GM23248 (cell line): ENCODE results near the gene LGALS1. TPM values are rescaled to one million over a fixed set of nuclear protein-coding genes. Genes with fewer than 3 reads are reported as not detected.
"Not testable (repeated sequence)": the region's sequence is repeated elsewhere in the genome, so short reads cannot be mapped to it uniquely, and the experiment has no call there.

Source experiments
- DNase-seq: peaks from one replicate; pipeline ENCODE4 v3.0.0-alpha.2; 2015
- H2AFZ ChIP-seq: fragments of 200-600 bp; sonication (generic); 2 replicates; pipeline ENCODE4 v1.6.1; 2016; ENCODE audit warnings: antibody characterized with exemption
- H3F3A ChIP-seq: fragments of 200-600 bp; sonication (generic); 2 replicates; pipeline ENCODE4 v1.6.1; 2016; ENCODE audit warnings: mild to moderate bottlenecking, antibody characterized with exemption, mixed run types; ENCODE audit not compliant: insufficient read depth
- H3K27ac ChIP-seq: fragments of 200-600 bp; sonication (generic); 2 replicates; pipeline ENCODE4 v1.5.1; 2016; ENCODE audit warnings: mild to moderate bottlenecking
- H3K27me3 ChIP-seq: fragments of 200-600 bp; sonication (generic); replicated peaks from 2 replicates; pipeline ENCODE4 v1.6.1; 2016; ENCODE audit warnings: mild to moderate bottlenecking; ENCODE audit not compliant: insufficient read depth
- H3K36me3 ChIP-seq: fragments of 200-600 bp; sonication (generic); 2 replicates; pipeline ENCODE4 v1.6.1; 2016; ENCODE audit warnings: low read depth, mild to moderate bottlenecking
- H3K4me1 ChIP-seq: fragments of 200-600 bp; sonication (generic); 2 replicates; pipeline ENCODE4 v1.6.1; 2016; ENCODE audit warnings: mild to moderate bottlenecking; ENCODE audit not compliant: insufficient read depth
- H3K4me2 ChIP-seq: fragments of 200-600 bp; sonication (generic); one replicate; pipeline ENCODE4 v1.6.1; 2016; ENCODE audit warnings: mild to moderate bottlenecking; ENCODE audit not compliant: unreplicated experiment
- H3K4me3 ChIP-seq: fragments of 200-600 bp; sonication (generic); 2 replicates; pipeline ENCODE4 v1.5.1; 2016; ENCODE audit warnings: mild to moderate bottlenecking
- H3K79me2 ChIP-seq: fragments of 200-600 bp; sonication (generic); 2 replicates; pipeline ENCODE4 v1.6.1; 2016; ENCODE audit warnings: mild to moderate bottlenecking; ENCODE audit not compliant: insufficient read depth
- H3K9ac ChIP-seq: fragments of 200-600 bp; sonication (generic); 2 replicates; pipeline ENCODE4 v1.6.1; 2016; ENCODE audit warnings: mild to moderate bottlenecking
- H3K9me2 ChIP-seq: fragments of 200-600 bp; sonication (generic); 2 replicates; pipeline ENCODE4 v1.6.1; 2016; ENCODE audit warnings: mixed run types, mild to moderate bottlenecking, moderate library complexity; ENCODE audit not compliant: insufficient read depth
- H3K9me3 ChIP-seq: fragments of 200-600 bp; sonication (generic); one replicate; pipeline ENCODE4 v1.6.1; 2017; ENCODE audit warnings: low read depth
- H4K20me1 ChIP-seq: fragments of 200-600 bp; sonication (generic); 2 replicates; pipeline ENCODE4 v1.6.0; 2016; ENCODE audit not compliant: insufficient read depth
- EZH2 ChIP-seq: fragments of 200-600 bp; sonication (generic); IDR thresholded peaks from 2 replicates; pipeline ENCODE4 v1.6.1; 2018; ENCODE audit warnings: antibody characterized with exemption, mild to moderate bottlenecking; ENCODE audit not compliant: insufficient read depth, poor library complexity, severe bottlenecking
- EZH2phosphoT487 ChIP-seq: fragments of 200-600 bp; sonication (generic); IDR thresholded peaks from 2 replicates; pipeline ENCODE4 v1.6.1; 2018; ENCODE audit warnings: antibody characterized with exemption, moderate library complexity, mild to moderate bottlenecking, low read depth; ENCODE audit not compliant: insufficient read depth
- WGBS, 2 experiments: methylation state at CpG; one replicate each; pipeline ENCODE4 v1.1.6; 2015 to 2017; ENCODE audit warnings: low lambda C conversion rate in 2 of 2, low coverage in 1 of 2; ENCODE audit errors: missing lambda C conversion rate in 2 of 2; 5-methylcytosine and 5-hydroxymethylcytosine counted together
- in situ Hi-C: fragments of 300-500 bp; cut with MboI; formaldehyde crosslinking; loops from 2 replicates; pipeline ENCODE4 v1.15.0; 2020
- polyA plus RNA-seq: library from polyadenylated mRNA; unstranded; fragments of >200 nt; fragmentation: Nextera tagmentation; extraction: Ambion mirVana; gene quantifications from 2 replicates; pipeline ENCODE4 v1.2.1, GENCODE V29; 2016
- total RNA-seq: library from RNA; depleted of rRNA; stranded (reverse); fragments of >200 nt; shearing (Covaris generic); gene quantifications from 2 replicates; pipeline ENCODE4 v1.2.3, GENCODE V29; 2014

LGALS1 gene
- total and polyA plus RNA-seq, 2 experiments from 2014 or later = 5,290 to 6,984 TPM

DNA sequence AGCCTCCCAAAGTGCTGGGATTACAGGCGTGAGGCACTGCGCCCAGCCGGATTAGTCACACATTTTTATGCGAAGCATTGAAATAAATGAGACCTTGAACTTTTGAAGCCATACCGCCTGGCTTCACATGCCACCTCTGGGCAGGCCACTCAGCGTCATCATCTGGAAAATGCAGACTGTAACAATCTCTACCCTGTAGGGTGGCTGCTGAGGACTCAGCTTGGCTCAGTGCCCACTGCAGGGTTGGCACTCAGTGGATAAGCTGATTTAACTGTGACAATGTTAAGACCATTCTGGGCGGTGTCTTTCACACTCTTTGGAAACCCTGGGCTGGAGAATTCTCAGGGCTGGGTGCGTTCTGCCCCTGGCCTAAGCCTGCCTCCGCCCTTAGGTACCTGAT, 27.5 kb upstream of the LGALS1 start:
- in situ Hi-C loops = no loop called here
- Histone ChIP-seq H3F3A (no peaks in the 10 kb centered on the region), H4K20me1 (no peaks in the 10 kb centered on the region)

GRCh38 chr22:37650463-37651136, 24.8 kb upstream of the LGALS1 start:
- DNase-seq = no peak
- H2AFZ ChIP-seq = no peak overlapping the region

More for the DNA sequence above, 27.5 kb upstream of the LGALS1 start:
- H3K9ac ChIP-seq = no peak overlapping the region
- no peaks in the 10 kb centered on the region for H3K9me3 ChIP-seq
- no peaks in the 10 kb centered on the region for H3K36me3 ChIP-seq
- H3K79me2 ChIP-seq = no peaks in the 10 kb centered on the region
- no peaks in the 10 kb centered on the region for H3K9me2 ChIP-seq
- no peak for DNase-seq
- H3K4me2 ChIP-seq = no peak overlapping the region
- H3K4me3 ChIP-seq = no peak overlapping the region
- no peaks in the 10 kb centered on the region for H3K4me1 ChIP-seq
- no peaks in the 10 kb centered on the region for H3K27me3 ChIP-seq
- no peak overlapping the region for H2AFZ ChIP-seq
- no peak for TF ChIP-seq EZH2phosphoT487
- no peak for TF ChIP-seq EZH2
- WGBS, 2 experiments = 90 to 96% methylated on average over 9 of the region's 9 CpGs
- H3K27ac ChIP-seq = no peak overlapping the region

DNA sequence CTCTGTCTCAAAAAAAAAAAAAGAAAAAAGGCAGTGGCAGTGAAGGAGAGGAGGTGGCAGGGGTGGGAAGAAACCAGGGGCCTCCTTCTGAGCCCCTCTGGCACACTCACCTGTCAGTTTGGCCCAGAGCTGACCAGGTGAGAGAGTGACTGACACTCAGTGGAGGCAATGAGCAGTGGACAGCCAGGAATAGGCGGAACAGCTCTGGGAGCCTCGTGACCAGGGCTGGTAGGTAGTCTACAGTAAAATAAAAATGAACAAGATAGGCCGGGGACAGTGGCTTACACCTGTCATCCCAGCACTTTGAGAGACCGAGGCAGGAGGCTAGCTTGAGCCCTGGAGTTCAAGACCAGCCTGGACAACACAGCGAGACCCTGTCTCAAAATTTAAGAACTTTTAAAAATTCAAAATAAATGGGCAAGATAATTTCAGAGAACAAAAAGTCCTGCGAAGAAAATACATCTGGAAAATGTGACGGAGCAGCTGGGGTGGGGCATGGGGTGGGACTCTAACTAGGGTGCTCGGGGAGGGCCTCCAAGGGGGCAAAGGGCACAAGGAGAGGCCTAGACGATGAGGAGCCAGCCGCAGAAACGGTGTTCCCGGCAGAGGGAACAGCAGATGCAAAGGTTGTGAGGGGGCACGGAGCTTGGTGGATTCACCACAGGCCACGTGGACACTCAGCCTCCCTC, 20.7 kb upstream of the LGALS1 start:
- 76 to 82% methylated on average over 8 to 14 of the region's 14 CpGs for WGBS, 2 experiments
- DNase-seq = no peak
- Histone ChIP-seq H2AFZ (no peak overlapping the region), H3K36me3 (no peaks in the 10 kb centered on the region), H3K4me3 (no peak overlapping the region), H3K9ac (no peak overlapping the region), H3K4me2 (no peak overlapping the region), H3K27ac (no peak overlapping the region), H3K9me3 (no peaks in the 10 kb centered on the region), H3K9me2 (no peaks in the 10 kb centered on the region), H4K20me1 (no peaks in the 10 kb centered on the region), H3F3A (peaks cover 9% of the 10 kb centered on the region; the same call in 1 of the 2 replicates), H3K27me3 (no peaks in the 10 kb centered on the region), H3K79me2 (peaks cover 6% of the 10 kb centered on the region), H3K4me1 (peaks cover 12% of the 10 kb centered on the region)
- in situ Hi-C loops = no loop called here
- TF ChIP-seq EZH2phosphoT487 (no peak), EZH2 (no peak)

More at GRCh38 chr22:37650463-37651136, 24.8 kb upstream of the LGALS1 start:
- H3K27me3 ChIP-seq = no peaks in the 10 kb centered on the region
- WGBS, 2 experiments = 95 to 99% methylated on average over 11 to 17 of the region's 17 CpGs
- no peaks in the 10 kb centered on the region for H3K4me1 ChIP-seq
- no peak overlapping the region for H3K4me2 ChIP-seq
- in situ Hi-C loops = no loop called here
- H3K27ac ChIP-seq = no peak overlapping the region
- no peaks in the 10 kb centered on the region for H3K9me2 ChIP-seq
- no peak overlapping the region for H3K9ac ChIP-seq
- H3K79me2 ChIP-seq = no peaks in the 10 kb centered on the region
- no peaks in the 10 kb centered on the region for H4K20me1 ChIP-seq
- H3K4me3 ChIP-seq = no peak overlapping the region
- no peak for TF ChIP-seq EZH2
- TF ChIP-seq EZH2phosphoT487 = no peak
- H3K9me3 ChIP-seq = no peaks in the 10 kb centered on the region
- no peaks in the 10 kb centered on the region for H3K36me3 ChIP-seq
- H3F3A ChIP-seq = no peaks in the 10 kb centered on the region

DNA sequence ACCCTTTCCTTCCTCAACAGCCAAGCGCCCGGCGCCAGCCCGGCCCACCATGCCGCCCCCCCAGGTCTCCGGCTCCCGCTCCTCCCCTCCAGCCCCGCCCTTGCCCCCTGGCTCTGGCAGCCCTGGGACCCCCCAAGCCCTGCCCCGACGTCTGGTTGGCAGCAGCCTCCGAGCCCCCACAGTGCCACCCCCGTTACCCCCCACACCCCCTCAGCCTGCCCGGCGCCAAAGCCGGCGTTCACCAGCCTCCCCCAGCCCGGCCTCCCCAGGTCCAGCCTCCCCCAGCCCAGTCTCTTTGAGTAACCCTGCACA, 20.2 kb upstream of the LGALS1 start:
- in situ Hi-C loops = no loop called here
- Histone ChIP-seq H3K9me2 (no peaks in the 10 kb centered on the region), H3K27ac (no peak overlapping the region), H3K9ac (no peak overlapping the region), H3K79me2 (peaks cover 11% of the 10 kb centered on the region), H4K20me1 (no peaks in the 10 kb centered on the region), H3K27me3 (no peaks in the 10 kb centered on the region), H2AFZ (no peak overlapping the region), H3K4me3 (no peak overlapping the region), H3K36me3 (no peaks in the 10 kb centered on the region), H3K4me1 (peaks cover 17% of the 10 kb centered on the region), H3F3A (peaks cover 14% of the 10 kb centered on the region; the same call in 1 of the 2 replicates), H3K4me2 (no peak overlapping the region), H3K9me3 (no peaks in the 10 kb centered on the region)
- DNase-seq = no peak
- TF ChIP-seq EZH2phosphoT487 = no peak
- TF ChIP-seq EZH2 = no peak
- WGBS, 2 experiments = 87 to 100% methylated on average over 1 to 17 of the region's 17 CpGs

DNA sequence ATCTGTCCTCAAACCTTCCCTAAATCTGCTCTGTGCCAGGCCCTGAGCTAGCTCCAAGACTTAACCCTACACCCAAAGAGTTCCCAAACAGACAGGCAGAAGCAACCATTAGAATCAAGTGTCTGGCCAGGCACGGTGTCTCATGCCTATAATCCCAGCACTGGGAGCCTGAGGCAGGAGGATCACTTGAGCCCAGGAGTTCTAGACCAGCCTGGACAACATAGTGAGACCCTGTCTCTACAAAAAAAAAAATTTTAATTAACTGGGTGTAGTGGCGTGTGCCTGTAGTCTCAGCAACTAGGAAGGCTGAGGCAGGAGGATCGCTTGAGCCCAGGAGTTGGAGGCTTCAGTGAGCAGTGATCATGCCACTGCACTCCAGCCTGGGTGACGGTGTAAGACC, 18.9 kb upstream of the LGALS1 start:
- H3K36me3 ChIP-seq, H3K27me3 ChIP-seq, H4K20me1 ChIP-seq, H3K4me2 ChIP-seq, H2AFZ ChIP-seq, H3K9me2 ChIP-seq, H3K9me3 ChIP-seq, DNase-seq, H3K27ac ChIP-seq, in situ Hi-C loops, H3K9ac ChIP-seq, H3K4me3 ChIP-seq: not testable (repeated sequence)
- Histone ChIP-seq H3K79me2 (peaks cover 20% of the 10 kb centered on the region), H3K4me1 (peaks cover 29% of the 10 kb centered on the region), H3F3A (peaks cover 23% of the 10 kb centered on the region)
- 92 to 95% methylated on average over 4 of the region's 4 CpGs for WGBS, 2 experiments
